Measurements from ENCODE around the gene KRTAP10-1. TPM values are rescaled to one million over a fixed set of nuclear protein-coding genes. Genes with fewer than 3 reads are reported as not detected.

Gene KRTAP10-1
- total and polyA plus RNA-seq, 2 of the 13 experiments (the other 11 are each of a cell fraction or from before 2014, with no cell fraction given), result not detected

DNA sequence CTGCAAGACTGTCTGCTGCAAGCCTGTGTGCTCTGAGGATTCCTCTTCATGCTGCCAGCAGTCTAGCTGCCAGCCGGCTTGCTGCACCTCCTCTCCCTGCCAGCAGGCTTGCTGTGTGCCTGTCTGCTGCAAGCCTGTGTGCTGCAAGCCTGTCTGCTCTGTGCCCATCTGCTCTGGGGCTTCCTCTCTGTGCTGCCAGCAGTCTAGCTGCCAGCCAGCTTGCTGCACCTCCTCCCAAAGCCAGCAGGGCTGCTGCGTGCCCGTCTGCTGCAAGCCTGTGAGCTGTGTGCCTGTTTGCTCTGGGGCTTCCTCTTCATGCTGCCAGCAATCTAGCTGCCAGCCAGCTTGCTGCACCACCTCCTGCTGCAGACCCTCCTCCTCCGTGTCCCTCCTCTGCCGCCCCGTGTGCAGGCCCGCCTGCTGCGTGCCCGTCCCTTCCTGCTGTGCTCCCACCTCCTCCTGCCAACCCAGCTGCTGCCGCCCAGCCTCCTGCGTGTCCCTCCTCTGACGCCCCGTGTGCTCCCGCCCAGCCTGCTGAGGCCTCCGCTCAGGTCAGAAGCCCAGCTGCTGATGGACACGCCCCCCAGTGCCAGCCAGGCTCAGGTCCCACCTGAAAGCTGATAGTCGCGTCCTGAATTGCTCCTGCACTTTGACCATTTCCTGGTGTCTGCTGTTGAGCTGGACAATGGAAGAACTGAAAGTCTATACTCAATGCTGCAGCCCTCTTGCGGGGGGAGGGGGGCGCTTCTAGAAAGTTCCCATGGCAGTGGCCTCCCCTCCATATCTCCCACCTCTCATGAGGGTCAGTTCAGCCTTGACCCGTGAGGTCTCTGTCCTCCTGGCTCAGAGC is 34.7 kb upstream of the KRTAP10-1 start (continued):
- TF ChIP-seq, protein P1, sequence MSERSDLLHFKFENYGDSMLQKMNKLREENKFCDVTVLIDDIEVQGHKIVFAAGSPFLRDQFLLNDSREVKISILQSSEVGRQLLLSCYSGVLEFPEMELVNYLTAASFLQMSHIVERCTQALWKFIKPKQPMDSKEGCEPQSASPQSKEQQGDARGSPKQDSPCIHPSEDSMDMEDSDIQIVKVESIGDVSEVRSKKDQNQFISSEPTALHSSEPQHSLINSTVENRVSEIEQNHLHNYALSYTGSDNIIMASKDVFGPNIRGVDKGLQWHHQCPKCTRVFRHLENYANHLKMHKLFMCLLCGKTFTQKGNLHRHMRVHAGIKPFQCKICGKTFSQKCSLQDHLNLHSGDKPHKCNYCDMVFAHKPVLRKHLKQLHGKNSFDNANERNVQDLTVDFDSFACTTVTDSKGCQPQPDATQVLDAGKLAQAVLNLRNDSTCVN (CRISPR knock-in tag; IDR thresholded peaks at IDR 0.05; ENCODE audit: borderline replicate concordance), result no peak
- TF ChIP-seq, protein P2, sequence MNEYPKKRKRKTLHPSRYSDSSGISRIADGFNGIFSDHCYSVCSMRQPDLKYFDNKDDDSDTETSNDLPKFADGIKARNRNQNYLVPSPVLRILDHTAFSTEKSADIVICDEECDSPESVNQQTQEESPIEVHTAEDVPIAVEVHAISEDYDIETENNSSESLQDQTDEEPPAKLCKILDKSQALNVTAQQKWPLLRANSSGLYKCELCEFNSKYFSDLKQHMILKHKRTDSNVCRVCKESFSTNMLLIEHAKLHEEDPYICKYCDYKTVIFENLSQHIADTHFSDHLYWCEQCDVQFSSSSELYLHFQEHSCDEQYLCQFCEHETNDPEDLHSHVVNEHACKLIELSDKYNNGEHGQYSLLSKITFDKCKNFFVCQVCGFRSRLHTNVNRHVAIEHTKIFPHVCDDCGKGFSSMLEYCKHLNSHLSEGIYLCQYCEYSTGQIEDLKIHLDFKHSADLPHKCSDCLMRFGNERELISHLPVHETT (CRISPR knock-in tag; conservative IDR thresholded peaks at IDR 0.05), result no peak
- TF ChIP-seq, protein P3, sequence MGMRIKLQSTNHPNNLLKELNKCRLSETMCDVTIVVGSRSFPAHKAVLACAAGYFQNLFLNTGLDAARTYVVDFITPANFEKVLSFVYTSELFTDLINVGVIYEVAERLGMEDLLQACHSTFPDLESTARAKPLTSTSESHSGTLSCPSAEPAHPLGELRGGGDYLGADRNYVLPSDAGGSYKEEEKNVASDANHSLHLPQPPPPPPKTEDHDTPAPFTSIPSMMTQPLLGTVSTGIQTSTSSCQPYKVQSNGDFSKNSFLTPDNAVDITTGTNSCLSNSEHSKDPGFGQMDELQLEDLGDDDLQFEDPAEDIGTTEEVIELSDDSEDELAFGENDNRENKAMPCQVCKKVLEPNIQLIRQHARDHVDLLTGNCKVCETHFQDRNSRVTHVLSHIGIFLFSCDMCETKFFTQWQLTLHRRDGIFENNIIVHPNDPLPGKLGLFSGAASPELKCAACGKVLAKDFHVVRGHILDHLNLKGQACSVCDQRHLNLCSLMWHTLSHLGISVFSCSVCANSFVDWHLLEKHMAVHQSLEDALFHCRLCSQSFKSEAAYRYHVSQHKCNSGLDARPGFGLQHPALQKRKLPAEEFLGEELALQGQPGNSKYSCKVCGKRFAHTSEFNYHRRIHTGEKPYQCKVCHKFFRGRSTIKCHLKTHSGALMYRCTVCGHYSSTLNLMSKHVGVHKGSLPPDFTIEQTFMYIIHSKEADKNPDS (CRISPR knock-in tag; IDR thresholded peaks at IDR 0.05), result no peak
- TF ChIP-seq BRCA1 (CRISPR knock-in tag; IDR thresholded peaks at IDR 0.05) (no peak), KLF11 (CRISPR knock-in tag; IDR thresholded peaks at IDR 0.05) (no peak), SRF (IDR thresholded peaks at IDR 0.05; ENCODE audit: low read depth, low read length) (no peak), ZNF143 (CRISPR knock-in tag; IDR thresholded peaks at IDR 0.05) (no peak), KLF6 (CRISPR knock-in tag; IDR thresholded peaks at IDR 0.05) (no peak), TOPORS (CRISPR knock-in tag; IDR thresholded peaks at IDR 0.05) (peak; percentile 38; the same call in 1 of the 2 replicates), ZNF124 (CRISPR knock-in tag; IDR thresholded peaks at IDR 0.05) (no peak), MIER3 (CRISPR knock-in tag; IDR thresholded peaks at IDR 0.05; ENCODE audit: borderline replicate concordance) (no peak), HES4 (CRISPR knock-in tag; IDR thresholded peaks at IDR 0.05; ENCODE audit: borderline replicate concordance) (no peak), POLR2A (IDR thresholded peaks at IDR 0.05; ENCODE audit: insufficient read depth in 1 of 2, low read depth in 2 of 2, low read length in 2 of 2) (no peak), ZSCAN30 (CRISPR knock-in tag; IDR thresholded peaks at IDR 0.05) (no peak)
- TF ChIP-seq, protein P4, sequence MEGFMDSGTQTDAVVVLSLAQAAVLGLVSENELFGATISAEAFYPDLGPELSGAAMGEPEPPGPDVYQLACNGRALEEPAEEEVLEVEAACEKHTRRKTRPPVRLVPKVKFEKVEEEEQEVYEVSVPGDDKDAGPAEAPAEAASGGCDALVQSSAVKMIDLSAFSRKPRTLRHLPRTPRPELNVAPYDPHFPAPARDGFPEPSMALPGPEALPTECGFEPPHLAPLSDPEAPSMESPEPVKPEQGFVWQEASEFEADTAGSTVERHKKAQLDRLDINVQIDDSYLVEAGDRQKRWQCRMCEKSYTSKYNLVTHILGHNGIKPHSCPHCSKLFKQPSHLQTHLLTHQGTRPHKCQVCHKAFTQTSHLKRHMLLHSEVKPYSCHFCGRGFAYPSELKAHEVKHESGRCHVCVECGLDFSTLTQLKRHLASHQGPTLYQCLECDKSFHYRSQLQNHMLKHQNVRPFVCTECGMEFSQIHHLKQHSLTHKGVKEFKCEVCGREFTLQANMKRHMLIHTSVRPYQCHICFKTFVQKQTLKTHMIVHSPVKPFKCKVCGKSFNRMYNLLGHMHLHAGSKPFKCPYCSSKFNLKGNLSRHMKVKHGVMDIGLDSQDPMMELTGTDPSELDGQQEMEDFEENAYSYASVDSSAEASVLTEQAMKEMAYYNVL (CRISPR knock-in tag; IDR thresholded peaks at IDR 0.05; ENCODE audit: borderline replicate concordance), result peak; percentile 86; the same call in 1 of the 2 replicates
- TF ChIP-seq, protein P5, sequence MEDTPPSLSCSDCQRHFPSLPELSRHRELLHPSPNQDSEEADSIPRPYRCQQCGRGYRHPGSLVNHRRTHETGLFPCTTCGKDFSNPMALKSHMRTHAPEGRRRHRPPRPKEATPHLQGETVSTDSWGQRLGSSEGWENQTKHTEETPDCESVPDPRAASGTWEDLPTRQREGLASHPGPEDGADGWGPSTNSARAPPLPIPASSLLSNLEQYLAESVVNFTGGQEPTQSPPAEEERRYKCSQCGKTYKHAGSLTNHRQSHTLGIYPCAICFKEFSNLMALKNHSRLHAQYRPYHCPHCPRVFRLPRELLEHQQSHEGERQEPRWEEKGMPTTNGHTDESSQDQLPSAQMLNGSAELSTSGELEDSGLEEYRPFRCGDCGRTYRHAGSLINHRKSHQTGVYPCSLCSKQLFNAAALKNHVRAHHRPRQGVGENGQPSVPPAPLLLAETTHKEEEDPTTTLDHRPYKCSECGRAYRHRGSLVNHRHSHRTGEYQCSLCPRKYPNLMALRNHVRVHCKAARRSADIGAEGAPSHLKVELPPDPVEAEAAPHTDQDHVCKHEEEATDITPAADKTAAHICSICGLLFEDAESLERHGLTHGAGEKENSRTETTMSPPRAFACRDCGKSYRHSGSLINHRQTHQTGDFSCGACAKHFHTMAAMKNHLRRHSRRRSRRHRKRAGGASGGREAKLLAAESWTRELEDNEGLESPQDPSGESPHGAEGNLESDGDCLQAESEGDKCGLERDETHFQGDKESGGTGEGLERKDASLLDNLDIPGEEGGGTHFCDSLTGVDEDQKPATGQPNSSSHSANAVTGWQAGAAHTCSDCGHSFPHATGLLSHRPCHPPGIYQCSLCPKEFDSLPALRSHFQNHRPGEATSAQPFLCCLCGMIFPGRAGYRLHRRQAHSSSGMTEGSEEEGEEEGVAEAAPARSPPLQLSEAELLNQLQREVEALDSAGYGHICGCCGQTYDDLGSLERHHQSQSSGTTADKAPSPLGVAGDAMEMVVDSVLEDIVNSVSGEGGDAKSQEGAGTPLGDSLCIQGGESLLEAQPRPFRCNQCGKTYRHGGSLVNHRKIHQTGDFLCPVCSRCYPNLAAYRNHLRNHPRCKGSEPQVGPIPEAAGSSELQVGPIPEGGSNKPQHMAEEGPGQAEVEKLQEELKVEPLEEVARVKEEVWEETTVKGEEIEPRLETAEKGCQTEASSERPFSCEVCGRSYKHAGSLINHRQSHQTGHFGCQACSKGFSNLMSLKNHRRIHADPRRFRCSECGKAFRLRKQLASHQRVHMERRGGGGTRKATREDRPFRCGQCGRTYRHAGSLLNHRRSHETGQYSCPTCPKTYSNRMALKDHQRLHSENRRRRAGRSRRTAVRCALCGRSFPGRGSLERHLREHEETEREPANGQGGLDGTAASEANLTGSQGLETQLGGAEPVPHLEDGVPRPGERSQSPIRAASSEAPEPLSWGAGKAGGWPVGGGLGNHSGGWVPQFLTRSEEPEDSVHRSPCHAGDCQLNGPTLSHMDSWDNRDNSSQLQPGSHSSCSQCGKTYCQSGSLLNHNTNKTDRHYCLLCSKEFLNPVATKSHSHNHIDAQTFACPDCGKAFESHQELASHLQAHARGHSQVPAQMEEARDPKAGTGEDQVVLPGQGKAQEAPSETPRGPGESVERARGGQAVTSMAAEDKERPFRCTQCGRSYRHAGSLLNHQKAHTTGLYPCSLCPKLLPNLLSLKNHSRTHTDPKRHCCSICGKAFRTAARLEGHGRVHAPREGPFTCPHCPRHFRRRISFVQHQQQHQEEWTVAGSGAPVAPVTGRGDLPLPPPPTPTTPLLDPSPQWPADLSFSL (CRISPR knock-in tag; IDR thresholded peaks at IDR 0.05), result no peak

All from HepG2 (cell line).